Nucleus accumbens (tissue), 56 donors: ENCODE results near the gene SUPT3H.
"Not testable (repeated sequence)": the region's sequence is repeated elsewhere in the genome, so short reads cannot be mapped to it uniquely, and the experiment has no call there.

Experiments
- DNase-seq, 56 donors: peaks; one replicate each; lab custom pipeline; 2025; lab: John Stamatoyannopoulos, UW

Gene SUPT3H

GRCh38 chr6:44926556-44926955, 451.2 kb downstream of the SUPT3H start:
- peak in 1 of 56 donors; percentile 21 for DNase-seq

GRCh38 chr6:44925100-44925739, 452.5 kb downstream of the SUPT3H start:
- no peak for DNase-seq

GRCh38 chr6:44923444-44923843, 454.3 kb downstream of the SUPT3H start:
- no peak for DNase-seq

GRCh38 chr6:44921798-44922197, 455.9 kb downstream of the SUPT3H start:
- DNase-seq = no peak

GRCh38 chr6:44920952-44921491, 456.7 kb downstream of the SUPT3H start:
- DNase-seq = no peak

- DNase-seq = no peak
These were observed 458.9 kb downstream of the SUPT3H start for GRCh38 chr6:44918671-44919296.

- no peak for DNase-seq
These were observed 460.3 kb downstream of the SUPT3H start for GRCh38 chr6:44917430-44917829.

- no peak for DNase-seq
These were observed 462.6 kb downstream of the SUPT3H start for GRCh38 chr6:44915111-44915510.

- no peak for DNase-seq
These were observed 463.6 kb downstream of the SUPT3H start for GRCh38 chr6:44914141-44914540.

- DNase-seq = no peak
These were observed 471.0 kb downstream of the SUPT3H start for GRCh38 chr6:44906761-44907160.

- DNase-seq = not testable (repeated sequence)
These were observed 477.4 kb downstream of the SUPT3H start for GRCh38 chr6:44900358-44900757.

GRCh38 chr6:44898296-44898930, 479.3 kb downstream of the SUPT3H start:
- no peak for DNase-seq

GRCh38 chr6:44897316-44897715, 480.4 kb downstream of the SUPT3H start:
- DNase-seq = no peak

GRCh38 chr6:44896701-44897100, 481.0 kb downstream of the SUPT3H start:
- no peak for DNase-seq

- no peak for DNase-seq
These were observed 485.2 kb downstream of the SUPT3H start for GRCh38 chr6:44892579-44892978.

- not testable (repeated sequence) for DNase-seq
These were observed 498.7 kb downstream of the SUPT3H start for GRCh38 chr6:44879071-44879470.

GRCh38 chr6:44876638-44877037, 501.1 kb downstream of the SUPT3H start:
- DNase-seq = not testable (repeated sequence)

GRCh38 chr6:44869321-44869897, 508.3 kb downstream of the SUPT3H start:
- DNase-seq = no peak

GRCh38 chr6:44868910-44869309, 508.8 kb downstream of the SUPT3H start:
- no peak for DNase-seq

GRCh38 chr6:44868335-44868668, 509.4 kb downstream of the SUPT3H start:
- no peak for DNase-seq

- peak in 1 of 56 donors; percentile 0 for DNase-seq
These were observed 510.0 kb downstream of the SUPT3H start for GRCh38 chr6:44867571-44868334.
